SU-DHL-6 (cell line): ENCODE measurements around the gene C3.
A peak's percentile ranks its signal among the peaks of the same experiment; 100 is the strongest.
"Not testable (repeated sequence)": the region's sequence is repeated elsewhere in the genome, so short reads cannot be mapped to it uniquely, and the experiment has no call there.

Experiments used
- CTCF ChIP-seq: fragments of 200-600 bp; sonication (generic); IDR thresholded peaks from one replicate; pipeline ENCODE4 v1.5.1; 2017; ENCODE audit warnings: antibody characterized with exemption, mild to moderate bottlenecking, low read length, moderate library complexity; ENCODE audit not compliant: insufficient read depth, poor library complexity, severe bottlenecking
- EZH2phosphoT487 ChIP-seq: fragments of 200-600 bp; sonication (generic), shearing (Covaris generic); conservative IDR thresholded peaks from 2 replicates; pipeline ENCODE4 v1.6.1; 2018; ENCODE audit warnings: mild to moderate bottlenecking, antibody characterized with exemption, low read length, moderate library complexity, mixed read lengths

- TF ChIP-seq CTCF, result peak; percentile 8
- not testable (repeated sequence) for TF ChIP-seq EZH2phosphoT487
These were observed 87.0 kb downstream of the C3 start for GRCh38 chr19:6633456-6633813.
